ENCODE results near the gene POLR1G. TPM values are rescaled to one million over a fixed set of nuclear protein-coding genes. Genes with fewer than 3 reads are reported as not detected.

The POLR1G gene
- total RNA-seq, 1 donor from 2014 or later: 7.3 TPM

- H3K9me3 Mint-ChIP-seq (ENCODE audit: low read depth): no peaks in the 10 kb centered on the region
- H3K27me3 Mint-ChIP-seq (ENCODE audit: low read depth): no peaks in the 10 kb centered on the region
- H3K27ac Mint-ChIP-seq (ENCODE audit: unreplicated experiment): no peak overlapping the region
- TF ChIP-seq, protein P1, sequence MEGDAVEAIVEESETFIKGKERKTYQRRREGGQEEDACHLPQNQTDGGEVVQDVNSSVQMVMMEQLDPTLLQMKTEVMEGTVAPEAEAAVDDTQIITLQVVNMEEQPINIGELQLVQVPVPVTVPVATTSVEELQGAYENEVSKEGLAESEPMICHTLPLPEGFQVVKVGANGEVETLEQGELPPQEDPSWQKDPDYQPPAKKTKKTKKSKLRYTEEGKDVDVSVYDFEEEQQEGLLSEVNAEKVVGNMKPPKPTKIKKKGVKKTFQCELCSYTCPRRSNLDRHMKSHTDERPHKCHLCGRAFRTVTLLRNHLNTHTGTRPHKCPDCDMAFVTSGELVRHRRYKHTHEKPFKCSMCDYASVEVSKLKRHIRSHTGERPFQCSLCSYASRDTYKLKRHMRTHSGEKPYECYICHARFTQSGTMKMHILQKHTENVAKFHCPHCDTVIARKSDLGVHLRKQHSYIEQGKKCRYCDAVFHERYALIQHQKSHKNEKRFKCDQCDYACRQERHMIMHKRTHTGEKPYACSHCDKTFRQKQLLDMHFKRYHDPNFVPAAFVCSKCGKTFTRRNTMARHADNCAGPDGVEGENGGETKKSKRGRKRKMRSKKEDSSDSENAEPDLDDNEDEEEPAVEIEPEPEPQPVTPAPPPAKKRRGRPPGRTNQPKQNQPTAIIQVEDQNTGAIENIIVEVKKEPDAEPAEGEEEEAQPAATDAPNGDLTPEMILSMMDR (IDR thresholded peaks at IDR 0.05): no peak
- DNase-seq (ENCODE audit: low spot score): no peak
- H3K36me3 Mint-ChIP-seq (ENCODE audit: low read depth): peaks cover 26% of the 10 kb centered on the region
- peaks cover 35% of the 10 kb centered on the region for H3K4me1 Mint-ChIP-seq (ENCODE audit: low read depth)
- no peak overlapping the region for H3K4me3 Mint-ChIP-seq (ENCODE audit: unreplicated experiment)
These were observed 12.4 kb downstream of the POLR1G start for GRCh38 chr19:45418802-45419201.

- H3K9me3 Mint-ChIP-seq (ENCODE audit: low read depth): no peaks in the 10 kb centered on the region
- peaks cover 21% of the 10 kb centered on the region for H3K36me3 Mint-ChIP-seq (ENCODE audit: low read depth)
- peaks cover 41% of the 10 kb centered on the region for H3K4me1 Mint-ChIP-seq (ENCODE audit: low read depth)
- TF ChIP-seq, protein P1 (IDR thresholded peaks at IDR 0.05): no peak
- DNase-seq (ENCODE audit: low spot score): no peak
- no peaks in the 10 kb centered on the region for H3K27me3 Mint-ChIP-seq (ENCODE audit: low read depth)
- H3K27ac Mint-ChIP-seq (ENCODE audit: unreplicated experiment): no peak overlapping the region
- no peak overlapping the region for H3K4me3 Mint-ChIP-seq (ENCODE audit: unreplicated experiment)
These were observed 13.0 kb downstream of the POLR1G start for GRCh38 chr19:45419396-45419795.

DNA sequence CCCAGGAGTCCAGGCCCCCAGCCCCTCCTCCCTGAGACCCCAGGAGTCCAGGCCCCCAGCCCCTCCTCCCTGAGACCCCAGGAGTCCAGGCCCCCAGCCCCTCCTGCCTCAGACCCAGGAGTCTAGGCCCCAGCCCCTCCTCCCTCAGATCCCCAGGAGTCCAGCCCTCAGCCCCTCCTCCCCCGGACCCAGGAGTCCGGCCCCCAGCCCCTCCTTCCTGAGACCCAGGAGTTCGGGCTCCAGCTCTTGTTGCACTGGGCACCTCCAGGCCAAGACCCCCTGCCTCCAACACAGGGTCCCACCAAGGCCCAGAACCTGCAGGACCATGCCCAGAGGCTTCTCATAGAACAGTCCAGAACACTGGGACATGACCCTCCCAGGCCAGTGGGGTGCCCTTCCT, 13.5 kb downstream of the POLR1G start:
- Mint-ChIP-seq H3K27ac (ENCODE audit: unreplicated experiment) (no peak overlapping the region), H3K9me3 (ENCODE audit: low read depth) (no peaks in the 10 kb centered on the region), H3K27me3 (ENCODE audit: low read depth) (no peaks in the 10 kb centered on the region), H3K4me1 (ENCODE audit: low read depth) (peaks cover 46% of the 10 kb centered on the region), H3K36me3 (ENCODE audit: low read depth) (peaks cover 18% of the 10 kb centered on the region), H3K4me3 (ENCODE audit: unreplicated experiment) (no peak overlapping the region)
- DNase-seq (ENCODE audit: low spot score): no peak
- TF ChIP-seq, protein P1 (IDR thresholded peaks at IDR 0.05): no peak

GRCh38 chr19:45420356-45420755, 13.9 kb downstream of the POLR1G start:
- no peak overlapping the region for H3K4me3 Mint-ChIP-seq (ENCODE audit: unreplicated experiment)
- no peaks in the 10 kb centered on the region for H3K9me3 Mint-ChIP-seq (ENCODE audit: low read depth)
- H3K4me1 Mint-ChIP-seq (ENCODE audit: low read depth): peaks cover 47% of the 10 kb centered on the region
- no peak overlapping the region for H3K27ac Mint-ChIP-seq (ENCODE audit: unreplicated experiment)
- DNase-seq (ENCODE audit: low spot score): no peak
- H3K27me3 Mint-ChIP-seq (ENCODE audit: low read depth): no peaks in the 10 kb centered on the region
- peaks cover 18% of the 10 kb centered on the region for H3K36me3 Mint-ChIP-seq (ENCODE audit: low read depth)
- TF ChIP-seq, protein P1 (IDR thresholded peaks at IDR 0.05): no peak

- no peaks in the 10 kb centered on the region for H3K27me3 Mint-ChIP-seq (ENCODE audit: low read depth)
- no peaks in the 10 kb centered on the region for H3K9me3 Mint-ChIP-seq (ENCODE audit: low read depth)
- no peak for DNase-seq (ENCODE audit: low spot score)
- H3K4me3 Mint-ChIP-seq (ENCODE audit: unreplicated experiment): no peak overlapping the region
- no peak overlapping the region for H3K27ac Mint-ChIP-seq (ENCODE audit: unreplicated experiment)
- TF ChIP-seq, protein P1 (IDR thresholded peaks at IDR 0.05): no peak
- peaks cover 16% of the 10 kb centered on the region for H3K36me3 Mint-ChIP-seq (ENCODE audit: low read depth)
- peaks cover 51% of the 10 kb centered on the region for H3K4me1 Mint-ChIP-seq (ENCODE audit: low read depth)
These were observed 14.4 kb downstream of the POLR1G start for GRCh38 chr19:45420871-45421270.

All from chondrocyte (in vitro differentiated cells).